ENCODE data around the gene CLRN1. TPM values are rescaled to one million over a fixed set of nuclear protein-coding genes. Genes with fewer than 3 reads are reported as not detected.

Gene CLRN1, protein sequence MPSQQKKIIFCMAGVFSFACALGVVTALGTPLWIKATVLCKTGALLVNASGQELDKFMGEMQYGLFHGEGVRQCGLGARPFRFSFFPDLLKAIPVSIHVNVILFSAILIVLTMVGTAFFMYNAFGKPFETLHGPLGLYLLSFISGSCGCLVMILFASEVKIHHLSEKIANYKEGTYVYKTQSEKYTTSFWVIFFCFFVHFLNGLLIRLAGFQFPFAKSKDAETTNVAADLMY
- total RNA-seq (10 to 100 TPM in 5 of 9 donors, 1 to 10 TPM in 4; 1.0 to 27.8 (median 10.9) TPM), polyA plus RNA-seq (10 to 100 TPM in 2 of 3 donors, 1 to 10 TPM in 1; 6.1 to 13.7 (median 10.0) TPM)
- long read RNA-seq, donor 1, transcript CLRN1-202 (3 exons, 2,359 nt) = major isoform, 19 of 21 reads
- long read RNA-seq, donor 1, partial matches to known transcripts = 0 of 21 reads
- long read RNA-seq, donor 1, other reads (novel, unspliced or antisense) = 0 of 21 reads
- long read RNA-seq, donor 2, transcript CLRN1-202 (3 exons, 2,359 nt) = major isoform, 6 of 7 reads
- long read RNA-seq, donor 2, partial matches to known transcripts = 0 of 7 reads
- long read RNA-seq, donor 2, other reads (novel, unspliced or antisense) = 0 of 7 reads
- long read RNA-seq, donor 3, partial matches to known transcripts = 0 of 4 reads
- long read RNA-seq, donor 3, other reads (novel, unspliced or antisense) = 0 of 4 reads
- long read RNA-seq, donor 4, partial matches to known transcripts = 0 of 3 reads
- long read RNA-seq, donor 4, other reads (novel, unspliced or antisense) = 0 of 3 reads
- long read RNA-seq, donor 5, transcript CLRN1-202 (3 exons, 2,359 nt) = major isoform, 16 of 17 reads
- long read RNA-seq, donor 5, partial matches to known transcripts = 1 of 17 reads
- long read RNA-seq, donor 5, other reads (novel, unspliced or antisense) = 0 of 17 reads
- long read RNA-seq, donor 6, partial matches to known transcripts = 0 of 4 reads
- long read RNA-seq, donor 6, other reads (novel, unspliced or antisense) = 0 of 4 reads
- long read RNA-seq, donor 7, transcript CLRN1-202 (3 exons, 2,359 nt) = major isoform, 6 of 6 reads
- long read RNA-seq, donor 7, partial matches to known transcripts = 0 of 6 reads
- long read RNA-seq, donor 7, other reads (novel, unspliced or antisense) = 0 of 6 reads
- long read RNA-seq, donor 8, transcript CLRN1-202 (3 exons, 2,359 nt) = major isoform, 17 of 17 reads
- long read RNA-seq, donor 8, partial matches to known transcripts = 0 of 17 reads
- long read RNA-seq, donor 8, other reads (novel, unspliced or antisense) = 0 of 17 reads
- long read RNA-seq, donor 9, transcript CLRN1-202 (3 exons, 2,359 nt) = major isoform, 5 of 5 reads
- long read RNA-seq, donor 9, partial matches to known transcripts = 0 of 5 reads
- long read RNA-seq, donor 9, other reads (novel, unspliced or antisense) = 0 of 5 reads
- long read RNA-seq, donor 10, transcript CLRN1-202 (3 exons, 2,359 nt) = major isoform, 9 of 10 reads
- long read RNA-seq, donor 10, partial matches to known transcripts = 0 of 10 reads
- long read RNA-seq, donor 10, other reads (novel, unspliced or antisense) = 0 of 10 reads

GRCh38 chr3:150972366-150973071, at the start of gene CLRN1:
Gene CLRN1, minus strand, starts transcription at chr3:150972727. Its CDS starts 19 bp downstream, at chr3:150972708.
- Histone ChIP-seq H3K4me1 (replicated peaks in 1 of 2) (peaks cover 0 to 4% of the 10 kb centered on the region in 2 donors), H3K4me3 (peak within 1 kb of the TSS in 1 of 4 donors; percentile 18), H3K36me3 (replicated peaks in 1 of 2) (no peaks in the 10 kb centered on the region), H3K27ac (peak within 1 kb of the TSS in 3 of 5 donors; percentile 36 to 59 (median 42)), H3K27me3 (no peaks in the 10 kb centered on the region), H3K9me3 (replicated peaks in 1 of 3) (no peaks in the 10 kb centered on the region)
- intact Hi-C loops (cut with DNase I) = no loop called here
- peak in 4 of 7 donors; percentile 27 to 56 (median 29) for DNase-seq
- no peak for TF ChIP-seq CTCF (IDR thresholded peaks at IDR 0.05)
- peak in 1 of 2 donors; percentile 15 for TF ChIP-seq POLR2A (IDR thresholded peaks at IDR 0.05)
- 29 to 51% (median 33%) methylated on average over 16 to 18 of the region's 18 CpGs for WGBS, 4 donors

- H3K36me3 ChIP-seq (replicated peaks in 1 of 2) = no peaks in the 10 kb centered on the region
- intact Hi-C loops (cut with DNase I) = no loop called here
- H3K27me3 ChIP-seq = no peaks in the 10 kb centered on the region
- no peaks in the 10 kb centered on the region for H3K9me3 ChIP-seq (replicated peaks in 1 of 3)
- H3K4me1 ChIP-seq (replicated peaks in 1 of 2) = no peaks in the 10 kb centered on the region
- TF ChIP-seq CTCF (IDR thresholded peaks at IDR 0.05) (no peak), POLR2A (IDR thresholded peaks at IDR 0.05) (no peak)
- no peak overlapping the region for H3K27ac ChIP-seq
- 64 to 77% (median 70%) methylated on average over 2 of the region's 2 CpGs for WGBS, 4 donors
- DNase-seq = no peak
- H3K4me3 ChIP-seq = no peak overlapping the region
Observed at GRCh38 chr3:151016478-151016795, 43.9 kb upstream of the CLRN1 start.

DNA sequence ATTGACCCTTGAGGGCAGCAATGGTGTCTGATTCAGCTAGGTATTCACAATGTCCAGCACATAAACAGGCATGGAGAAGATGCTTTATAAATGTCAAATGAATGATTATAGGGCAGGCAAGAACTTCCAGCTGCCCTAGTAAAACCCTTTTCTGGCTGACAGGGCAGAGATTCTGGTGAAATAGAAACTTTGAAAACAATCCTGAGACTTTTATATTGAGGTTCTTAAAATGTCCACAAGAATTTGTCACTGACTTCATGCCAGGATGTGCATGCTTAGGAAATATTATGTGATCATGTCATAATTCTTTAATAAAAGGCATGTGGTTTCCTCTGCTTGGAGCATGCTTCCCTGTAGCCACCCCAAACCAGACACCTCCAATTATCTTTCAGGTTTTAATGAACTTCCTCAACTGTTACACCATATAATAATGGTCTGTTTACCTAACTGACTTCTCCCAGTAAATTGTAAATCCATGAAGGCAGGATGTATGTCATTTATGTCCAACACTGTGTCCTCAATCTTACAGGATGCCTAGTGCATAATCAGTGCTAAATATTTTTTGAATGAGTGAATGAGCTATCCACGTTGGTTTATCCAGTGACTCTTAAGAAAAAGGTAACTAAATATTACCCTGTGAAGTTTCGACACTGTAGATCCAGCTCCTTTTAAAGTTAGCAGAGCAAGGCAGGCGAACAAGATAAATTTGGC, 43.4 kb upstream of the CLRN1 start:
- Histone ChIP-seq H3K27ac (no peak overlapping the region), H3K27me3 (no peaks in the 10 kb centered on the region), H3K36me3 (replicated peaks in 1 of 2) (no peaks in the 10 kb centered on the region), H3K4me3 (no peak overlapping the region), H3K9me3 (replicated peaks in 1 of 3) (no peaks in the 10 kb centered on the region), H3K4me1 (replicated peaks in 1 of 2) (no peaks in the 10 kb centered on the region)
- TF ChIP-seq POLR2A (IDR thresholded peaks at IDR 0.05) = no peak
- no peak for TF ChIP-seq CTCF (IDR thresholded peaks at IDR 0.05)
- DNase-seq = no peak
- intact Hi-C loops (cut with DNase I) = no loop called here
- 67 to 73% (median 70%) methylated on average over 3 of the region's 3 CpGs for WGBS, 4 donors

Measured in adrenal gland (tissue), 19 donors.